ENCODE data around the gene QPRT. TPM values are rescaled to one million over a fixed set of nuclear protein-coding genes. Genes with fewer than 3 reads are reported as not detected.

The QPRT gene
- polyA plus RNA-seq, 1 experiment, result 4.2 TPM

DNA sequence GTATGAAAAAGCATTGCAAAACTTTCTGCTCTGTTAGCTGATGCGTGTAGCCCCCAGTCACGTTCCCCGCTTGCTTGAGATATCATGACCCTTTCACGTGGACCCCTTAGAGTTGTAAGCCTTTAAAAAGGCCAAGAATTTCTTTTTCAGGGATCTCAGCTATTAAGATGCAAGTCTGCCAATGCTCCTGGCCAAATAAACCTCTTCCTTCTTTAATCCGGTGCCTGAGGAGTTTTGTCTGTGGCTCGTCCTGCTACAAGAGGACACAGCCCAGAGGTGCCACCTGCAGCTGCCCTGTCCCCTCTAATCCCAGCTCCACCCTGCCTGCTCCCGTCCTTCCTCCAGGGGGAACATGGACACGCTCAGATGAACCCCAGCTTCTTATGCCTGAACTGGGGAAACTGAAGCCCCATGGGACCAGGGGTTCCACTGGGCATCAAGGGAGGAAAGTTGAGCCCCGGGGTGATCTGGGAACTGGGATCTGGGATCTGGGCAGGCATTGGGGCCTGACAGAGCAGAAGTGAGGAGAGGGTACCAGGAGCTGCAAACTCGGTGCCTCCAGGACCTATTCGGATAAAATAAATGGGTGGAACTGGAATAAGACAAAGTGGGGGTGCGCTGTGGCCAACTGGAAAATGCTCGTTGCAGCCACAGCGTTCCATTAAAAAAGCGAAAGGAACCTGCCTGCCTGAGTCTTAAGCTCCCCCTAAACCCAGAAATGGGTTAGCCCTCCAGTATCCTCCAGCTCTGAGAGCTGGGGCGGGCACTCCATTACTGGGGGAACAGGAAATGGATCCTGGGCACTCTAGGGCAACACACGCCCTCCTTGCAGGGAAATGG, 19.7 kb downstream of the QPRT start:
- no peak for DNase-seq (ENCODE audit: low read depth)
- Histone ChIP-seq H3K4me3 (ENCODE audit: low read depth, low read length) (no peak overlapping the region), H3K36me3 (ENCODE audit: control insufficient read depth, insufficient read depth, low read length) (no peaks in the 10 kb centered on the region), H3K27me3 (ENCODE audit: control insufficient read depth, insufficient read depth, low read length) (no peaks in the 10 kb centered on the region)
- ChIA-PET POLR2A (no interaction called here), CTCF (interaction anchor here (0.9 to 2.9 kb wide), 8 partner anchors 11 to 333 kb away, joined by 4 to 32 read pairs (median 8); partner anchors contain the start of genes KIF22 and TLCD3B)
- TF ChIP-seq, protein P1, sequence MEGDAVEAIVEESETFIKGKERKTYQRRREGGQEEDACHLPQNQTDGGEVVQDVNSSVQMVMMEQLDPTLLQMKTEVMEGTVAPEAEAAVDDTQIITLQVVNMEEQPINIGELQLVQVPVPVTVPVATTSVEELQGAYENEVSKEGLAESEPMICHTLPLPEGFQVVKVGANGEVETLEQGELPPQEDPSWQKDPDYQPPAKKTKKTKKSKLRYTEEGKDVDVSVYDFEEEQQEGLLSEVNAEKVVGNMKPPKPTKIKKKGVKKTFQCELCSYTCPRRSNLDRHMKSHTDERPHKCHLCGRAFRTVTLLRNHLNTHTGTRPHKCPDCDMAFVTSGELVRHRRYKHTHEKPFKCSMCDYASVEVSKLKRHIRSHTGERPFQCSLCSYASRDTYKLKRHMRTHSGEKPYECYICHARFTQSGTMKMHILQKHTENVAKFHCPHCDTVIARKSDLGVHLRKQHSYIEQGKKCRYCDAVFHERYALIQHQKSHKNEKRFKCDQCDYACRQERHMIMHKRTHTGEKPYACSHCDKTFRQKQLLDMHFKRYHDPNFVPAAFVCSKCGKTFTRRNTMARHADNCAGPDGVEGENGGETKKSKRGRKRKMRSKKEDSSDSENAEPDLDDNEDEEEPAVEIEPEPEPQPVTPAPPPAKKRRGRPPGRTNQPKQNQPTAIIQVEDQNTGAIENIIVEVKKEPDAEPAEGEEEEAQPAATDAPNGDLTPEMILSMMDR (IDR thresholded peaks at IDR 0.05; ENCODE audit: insufficient read depth, low read depth, low read length), result no peak

- Histone ChIP-seq H3K36me3 (ENCODE audit: control insufficient read depth, insufficient read depth, low read length) (no peaks in the 10 kb centered on the region), H3K27me3 (ENCODE audit: control insufficient read depth, insufficient read depth, low read length) (no peaks in the 10 kb centered on the region), H3K4me3 (ENCODE audit: low read depth, low read length) (no peak overlapping the region)
- POLR2A ChIA-PET, result interaction anchor here (0.5 kb wide), 1 partner anchor 247 kb away, joined by 4 read pairs; no protein-coding TSS in a partner anchor
- CTCF ChIA-PET, result interaction anchor here (0.9 to 2.9 kb wide), 22 partner anchors 8 to 726 kb away, joined by 3 to 32 read pairs (median 4); partner anchors contain the start of genes C16orf92, KIF22, QPRT and TLCD3B
- TF ChIP-seq, protein P1 (IDR thresholded peaks at IDR 0.05; ENCODE audit: insufficient read depth, low read depth, low read length), result no peak
- DNase-seq (ENCODE audit: low read depth), result no peak
These were observed 20.6 kb downstream of the QPRT start for GRCh38 chr16:29699324-29700219.

- CTCF ChIA-PET, result interaction anchor here (0.5 to 2.9 kb wide), 32 partner anchors 8 to 726 kb away, joined by 3 to 32 read pairs (median 4); partner anchors contain the start of genes C16orf92, INO80E, QPRT and TLCD3B
- no peak overlapping the region for H3K4me3 ChIP-seq (ENCODE audit: low read depth, low read length)
- no peaks in the 10 kb centered on the region for H3K36me3 ChIP-seq (ENCODE audit: control insufficient read depth, insufficient read depth, low read length)
- peak; percentile 45 for DNase-seq (ENCODE audit: low read depth)
- TF ChIP-seq, protein P1 (IDR thresholded peaks at IDR 0.05; ENCODE audit: insufficient read depth, low read depth, low read length), result peak; percentile 93
- no peaks in the 10 kb centered on the region for H3K27me3 ChIP-seq (ENCODE audit: control insufficient read depth, insufficient read depth, low read length)
- POLR2A ChIA-PET, result interaction anchor here (0.5 to 0.7 kb wide), 4 partner anchors 115 to 459 kb away, joined by 4 to 21 read pairs (median 8); no protein-coding TSS in a partner anchor
These were observed 21.4 kb downstream of the QPRT start for GRCh38 chr16:29700253-29700987.

DNA sequence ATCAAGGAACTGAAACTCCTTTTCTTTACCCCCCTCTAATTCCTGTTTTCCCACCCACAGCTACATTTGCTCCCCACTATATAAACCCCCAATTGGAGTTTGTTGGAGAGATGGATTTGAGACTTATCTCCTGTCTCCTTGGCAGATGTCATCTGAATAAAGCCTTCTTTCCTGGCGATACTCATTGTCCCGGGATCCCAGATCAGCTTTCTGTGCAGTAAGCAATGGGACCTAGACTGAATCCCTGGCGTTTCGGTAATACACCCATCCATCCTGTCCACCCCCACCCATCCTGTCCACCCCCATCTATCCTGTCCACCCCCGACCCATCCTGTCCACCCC, 22.2 kb downstream of the QPRT start:
- POLR2A ChIA-PET, result interaction anchor here (0.7 kb wide), 1 partner anchor 208 kb away, joined by 11 read pairs; no protein-coding TSS in a partner anchor
- TF ChIP-seq, protein P1 (IDR thresholded peaks at IDR 0.05; ENCODE audit: insufficient read depth, low read depth, low read length), result no peak
- no peak for DNase-seq (ENCODE audit: low read depth)
- CTCF ChIA-PET, result interaction anchor here (0.8 to 2.9 kb wide), 16 partner anchors 9 to 585 kb away, joined by 3 to 32 read pairs (median 5); partner anchors contain the start of genes INO80E and TLCD3B
- H3K36me3 ChIP-seq (ENCODE audit: control insufficient read depth, insufficient read depth, low read length), result no peaks in the 10 kb centered on the region
- H3K4me3 ChIP-seq (ENCODE audit: low read depth, low read length), result no peak overlapping the region
- H3K27me3 ChIP-seq (ENCODE audit: control insufficient read depth, insufficient read depth, low read length), result no peaks in the 10 kb centered on the region

All from BJ (cell line).